KOPT-K1 (cell line): Measurements from ENCODE around the gene PHRF1.

Experiments
- H3K27ac ChIP-seq: fragments of 200-600 bp; sonication (generic); 2 replicates; pipeline ENCODE4 v1.5.1; 2016; ENCODE audit warnings: antibody characterized with exemption, mild to moderate bottlenecking, low read depth, low read length; ENCODE audit not compliant: poor library complexity, severe bottlenecking
- H3K36me3 ChIP-seq: fragments of 200-600 bp; sonication (generic); 2 replicates; pipeline ENCODE4 v1.5.1; 2017; ENCODE audit warnings: antibody characterized with exemption, mild to moderate bottlenecking, low read length, moderate library complexity; ENCODE audit not compliant: insufficient read depth
- H3K9me3 ChIP-seq: fragments of 200-600 bp; sonication (generic); 2 replicates; pipeline ENCODE4 v1.5.1; 2017; ENCODE audit warnings: antibody characterized with exemption, low read length, mild to moderate bottlenecking; ENCODE audit not compliant: insufficient read depth, poor library complexity, severe bottlenecking

The PHRF1 gene

GRCh38 chr11:616320-617198 lies 40.3 kb downstream of the PHRF1 start:
- peaks cover 42% of the 10 kb centered on the region for H3K36me3 ChIP-seq
- peak overlapping the region; percentile 79 for H3K27ac ChIP-seq
- no peaks in the 10 kb centered on the region for H3K9me3 ChIP-seq

GRCh38 chr11:617199-617911 lies 41.1 kb downstream of the PHRF1 start:
- no peak overlapping the region for H3K27ac ChIP-seq
- H3K36me3 ChIP-seq, result peaks cover 34% of the 10 kb centered on the region
- H3K9me3 ChIP-seq, result no peaks in the 10 kb centered on the region

DNA sequence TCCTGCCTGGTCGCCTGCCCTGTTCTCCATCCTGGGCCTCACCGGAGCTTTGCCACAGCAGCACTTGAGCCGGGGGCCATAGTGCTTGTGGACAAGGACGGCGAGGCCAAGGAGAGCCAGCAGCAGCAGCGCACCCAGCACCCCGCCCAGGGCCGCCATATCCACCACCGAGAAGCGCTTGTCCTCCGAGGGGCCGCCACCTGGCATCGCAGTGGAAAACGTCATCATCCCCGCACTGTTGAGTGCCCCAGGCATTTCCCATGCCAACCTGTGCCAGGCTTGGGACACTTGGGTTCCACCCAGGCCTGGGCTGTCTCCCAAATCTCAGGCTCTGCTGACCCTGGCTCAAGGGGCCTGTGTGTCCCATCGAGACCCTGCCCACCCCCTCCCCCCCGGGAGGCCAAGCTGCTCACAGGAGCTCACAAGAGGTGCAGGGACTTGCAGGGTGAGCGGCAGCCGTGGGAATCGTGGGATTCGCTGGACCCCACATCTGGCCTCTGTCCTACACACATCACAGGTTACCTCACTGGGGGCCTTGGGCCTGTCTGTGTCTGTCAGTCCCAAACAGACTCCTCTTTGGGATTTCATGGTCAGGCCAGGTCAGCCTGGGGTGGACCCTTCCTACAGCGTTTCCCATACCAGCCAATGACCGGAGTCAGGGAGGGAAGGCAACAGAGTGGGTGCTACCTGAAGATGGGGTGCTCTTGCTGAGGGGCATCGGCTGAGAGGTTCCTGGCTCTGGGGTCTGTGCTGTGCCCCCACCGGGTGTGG lies 41.8 kb downstream of the PHRF1 start:
- Histone ChIP-seq H3K27ac (no peak overlapping the region), H3K36me3 (peaks cover 27% of the 10 kb centered on the region; the same call in 1 of the 2 replicates), H3K9me3 (no peaks in the 10 kb centered on the region)

GRCh38 chr11:618856-619627 lies 42.8 kb downstream of the PHRF1 start:
- H3K36me3 ChIP-seq, result peaks cover 23% of the 10 kb centered on the region; the same call in 1 of the 2 replicates
- H3K9me3 ChIP-seq, result no peaks in the 10 kb centered on the region
- H3K27ac ChIP-seq, result no peak overlapping the region

DNA sequence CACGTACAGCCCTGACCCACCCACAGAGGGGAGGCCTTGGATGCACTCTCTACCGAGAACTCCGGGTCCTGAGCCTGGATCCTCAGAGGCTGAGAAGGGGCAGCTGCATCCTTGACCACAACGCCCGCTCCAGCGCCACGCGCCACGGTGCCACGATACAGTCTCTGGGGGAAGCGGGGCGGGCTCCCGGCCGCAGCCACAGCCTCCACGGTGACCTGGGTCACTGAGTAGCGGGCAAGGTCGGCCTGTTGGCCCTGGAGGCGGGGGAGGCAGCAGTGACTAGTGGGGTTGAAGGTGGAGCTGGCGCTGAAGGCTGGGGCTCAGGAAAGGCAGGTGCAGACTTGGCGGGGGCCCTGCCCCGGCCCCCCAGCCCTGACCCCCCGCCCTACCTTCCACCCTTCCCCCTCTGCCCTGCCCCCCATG lies 43.4 kb downstream of the PHRF1 start:
- H3K27ac ChIP-seq, result no peak overlapping the region
- peaks cover 18% of the 10 kb centered on the region; the same call in 1 of the 2 replicates for H3K36me3 ChIP-seq
- H3K9me3 ChIP-seq, result no peaks in the 10 kb centered on the region

GRCh38 chr11:620201-620600 lies 43.9 kb downstream of the PHRF1 start:
- no peaks in the 10 kb centered on the region for H3K9me3 ChIP-seq
- H3K36me3 ChIP-seq, result peaks cover 18% of the 10 kb centered on the region; the same call in 1 of the 2 replicates
- no peak overlapping the region for H3K27ac ChIP-seq

- Histone ChIP-seq H3K9me3 (no peaks in the 10 kb centered on the region), H3K27ac (no peak overlapping the region), H3K36me3 (peaks cover 18% of the 10 kb centered on the region; the same call in 1 of the 2 replicates)
Measured at GRCh38 chr11:620935-621814, 44.9 kb downstream of the PHRF1 start.

GRCh38 chr11:621838-622237 lies 45.6 kb downstream of the PHRF1 start:
- peaks cover 18% of the 10 kb centered on the region; the same call in 1 of the 2 replicates for H3K36me3 ChIP-seq

DNA sequence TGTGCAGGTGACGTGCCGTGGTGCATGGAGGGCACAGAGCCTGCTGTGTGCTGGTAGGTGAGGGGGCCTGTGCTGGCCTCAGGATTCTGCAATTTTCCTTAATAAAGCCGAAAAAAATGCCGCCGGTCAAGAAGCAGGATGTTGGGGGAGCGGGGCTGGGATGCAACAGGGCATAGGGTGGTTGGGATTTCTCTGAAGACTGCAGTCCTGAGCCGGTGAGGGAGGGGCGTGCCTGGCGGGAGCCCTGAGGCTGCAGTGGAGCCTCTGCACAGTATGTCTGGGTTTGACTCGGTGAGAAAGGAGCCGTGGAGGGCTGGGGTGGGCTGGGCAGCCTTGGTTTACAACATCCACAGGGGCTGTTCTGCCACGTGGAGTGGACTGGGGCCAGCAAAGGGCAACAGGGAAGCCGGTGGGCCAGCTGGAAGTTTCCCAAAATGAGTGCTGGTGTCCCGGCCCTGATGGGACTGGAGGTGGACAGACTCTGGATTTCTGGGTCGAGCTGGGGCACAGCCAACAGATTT lies 47.1 kb downstream of the PHRF1 start:
- Histone ChIP-seq H3K9me3 (no peaks in the 10 kb centered on the region), H3K27ac (no peak overlapping the region), H3K36me3 (peaks cover 4% of the 10 kb centered on the region; the same call in 1 of the 2 replicates)

More at GRCh38 chr11:621838-622237, 45.6 kb downstream of the PHRF1 start:
- Histone ChIP-seq H3K9me3 (no peaks in the 10 kb centered on the region), H3K27ac (no peak overlapping the region)

DNA sequence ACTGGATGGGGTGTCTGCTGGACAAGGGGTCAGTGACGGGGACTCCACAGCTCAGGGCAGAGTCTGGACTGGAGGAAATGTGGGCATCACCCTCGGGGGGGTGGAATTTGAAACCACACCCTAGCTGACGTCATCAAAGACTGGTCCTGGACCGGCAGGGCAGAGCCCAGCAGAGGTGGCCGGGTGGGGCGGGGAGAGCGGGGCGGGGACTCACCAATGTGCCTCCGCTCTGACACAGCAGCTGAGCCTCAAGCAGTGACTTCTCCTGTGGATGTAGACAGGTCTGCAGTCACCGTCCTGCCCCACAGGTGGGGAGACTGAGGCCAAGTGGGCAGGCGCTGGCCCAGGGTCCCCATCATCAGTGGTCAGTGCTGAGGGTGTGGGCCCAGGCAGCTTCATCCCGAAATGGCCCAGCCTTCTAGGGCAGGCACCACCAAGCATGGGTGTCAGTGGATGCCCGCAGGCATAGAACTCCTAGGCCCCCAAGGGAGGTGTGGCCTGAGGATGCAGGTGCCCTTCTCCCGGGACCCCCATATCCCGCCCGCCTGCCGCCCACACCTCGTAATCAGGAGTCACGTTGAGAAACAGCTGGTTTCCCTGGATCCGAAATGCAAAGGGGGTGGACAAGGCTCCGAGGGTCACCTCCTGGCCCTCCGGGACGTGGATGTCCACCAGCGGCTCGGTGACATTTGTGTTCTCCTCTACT lies 47.9 kb downstream of the PHRF1 start:
- H3K9me3 ChIP-seq, result no peaks in the 10 kb centered on the region
- no peaks in the 10 kb centered on the region; the same call in 1 of the 2 replicates for H3K36me3 ChIP-seq
- no peak overlapping the region for H3K27ac ChIP-seq

- Histone ChIP-seq H3K27ac (no peak within 1 kb of the TSS), H3K36me3 (no peaks in the 10 kb centered on the region; the same call in 1 of the 2 replicates), H3K9me3 (no peaks in the 10 kb centered on the region)
Measured at GRCh38 chr11:624705-625635, 48.7 kb downstream of the PHRF1 start, which contains the start of gene CDHR5. CDHR5 (minus strand) TSS chr11:624955; CDS start chr11:624902, 53 bp downstream.
